HG03135 (cell line): Measurements from ENCODE around the gene ZNF69.

Experiments
- ATAC-seq: cut with Tn5 transposase; IDR thresholded peaks from one replicate; pipeline ENCODE4 v1.9.1; 2021; ENCODE audit warnings: mild to moderate bottlenecking, moderate library complexity; ENCODE audit not compliant: unreplicated experiment

The ZNF69 gene

DNA sequence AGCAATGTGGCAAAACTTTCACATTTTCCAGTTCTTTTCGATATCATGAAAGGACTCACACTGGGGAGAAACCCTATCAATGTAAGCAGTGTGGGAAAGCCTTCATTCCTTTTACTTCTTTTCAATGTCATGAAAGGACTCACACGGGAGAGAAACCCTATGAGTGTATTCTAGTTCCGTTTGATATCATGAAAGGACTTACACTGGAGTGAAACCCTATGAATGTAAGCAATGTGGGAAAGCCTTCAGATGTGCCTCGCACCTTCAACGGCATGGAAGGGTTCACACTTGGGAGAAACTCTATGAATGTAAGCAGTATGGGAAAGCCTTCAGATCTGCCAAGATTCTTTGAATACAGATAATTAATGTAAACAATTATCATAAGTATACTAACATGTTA is 62.7 kb downstream of the ZNF69 start:
- no peak for ATAC-seq
